CD4-positive, alpha-beta T cell treated with Interleukin-6 for 4 hours (primary cell): Measurements from ENCODE around the gene PHF24.
"Not testable (repeated sequence)": the region's sequence is repeated elsewhere in the genome, so short reads cannot be mapped to it uniquely, and the experiment has no call there.

Source experiments
- DNase-seq: peaks from one replicate; pipeline ENCODE4 v3.0.0-alpha.2; 2020; ENCODE audit warnings: mixed read lengths

The PHF24 gene

GRCh38 chr9:34998266-34998665 is 40.2 kb downstream of the PHF24 start:
- DNase-seq: no peak

GRCh38 chr9:34999576-34999975 is 41.5 kb downstream of the PHF24 start:
- no peak for DNase-seq

GRCh38 chr9:35000535-35001284 is 42.6 kb downstream of the PHF24 start:
- no peak for DNase-seq

GRCh38 chr9:35001285-35001677 is 43.2 kb downstream of the PHF24 start:
- DNase-seq: no peak

- DNase-seq: no peak
Observed at GRCh38 chr9:35001803-35002502, 43.9 kb downstream of the PHF24 start.

GRCh38 chr9:35002623-35003022 is 44.5 kb downstream of the PHF24 start:
- no peak for DNase-seq

- not testable (repeated sequence) for DNase-seq
Observed at GRCh38 chr9:35004299-35004698, 46.2 kb downstream of the PHF24 start.

- no peak for DNase-seq
Observed at GRCh38 chr9:35010351-35010958, 52.4 kb downstream of the PHF24 start.

GRCh38 chr9:35014517-35014916 is 56.4 kb downstream of the PHF24 start:
- DNase-seq: no peak

- not testable (repeated sequence) for DNase-seq
Observed at GRCh38 chr9:35023443-35023842, 65.4 kb downstream of the PHF24 start.

GRCh38 chr9:35026671-35027070 is 68.6 kb downstream of the PHF24 start:
- DNase-seq: no peak

- DNase-seq: no peak
Observed at GRCh38 chr9:35027374-35027773, 69.3 kb downstream of the PHF24 start.

- DNase-seq: no peak
Observed at GRCh38 chr9:35027860-35028259, 69.8 kb downstream of the PHF24 start.

GRCh38 chr9:35028341-35028740 is 70.3 kb downstream of the PHF24 start:
- DNase-seq: no peak

GRCh38 chr9:35029241-35029640 is 71.2 kb downstream of the PHF24 start:
- no peak for DNase-seq

GRCh38 chr9:35029852-35030251 is 71.8 kb downstream of the PHF24 start:
- DNase-seq: no peak
